ENCODE results near the gene PFKL. TPM values are rescaled to one million over a fixed set of nuclear protein-coding genes. Genes with fewer than 3 reads are reported as not detected.
A peak's percentile ranks its signal among the peaks of the same experiment; 100 is the strongest.

The PFKL gene
- total RNA-seq, 4 donors from 2014 or later, result 68.5 to 103 (median 96.8) TPM

DNA sequence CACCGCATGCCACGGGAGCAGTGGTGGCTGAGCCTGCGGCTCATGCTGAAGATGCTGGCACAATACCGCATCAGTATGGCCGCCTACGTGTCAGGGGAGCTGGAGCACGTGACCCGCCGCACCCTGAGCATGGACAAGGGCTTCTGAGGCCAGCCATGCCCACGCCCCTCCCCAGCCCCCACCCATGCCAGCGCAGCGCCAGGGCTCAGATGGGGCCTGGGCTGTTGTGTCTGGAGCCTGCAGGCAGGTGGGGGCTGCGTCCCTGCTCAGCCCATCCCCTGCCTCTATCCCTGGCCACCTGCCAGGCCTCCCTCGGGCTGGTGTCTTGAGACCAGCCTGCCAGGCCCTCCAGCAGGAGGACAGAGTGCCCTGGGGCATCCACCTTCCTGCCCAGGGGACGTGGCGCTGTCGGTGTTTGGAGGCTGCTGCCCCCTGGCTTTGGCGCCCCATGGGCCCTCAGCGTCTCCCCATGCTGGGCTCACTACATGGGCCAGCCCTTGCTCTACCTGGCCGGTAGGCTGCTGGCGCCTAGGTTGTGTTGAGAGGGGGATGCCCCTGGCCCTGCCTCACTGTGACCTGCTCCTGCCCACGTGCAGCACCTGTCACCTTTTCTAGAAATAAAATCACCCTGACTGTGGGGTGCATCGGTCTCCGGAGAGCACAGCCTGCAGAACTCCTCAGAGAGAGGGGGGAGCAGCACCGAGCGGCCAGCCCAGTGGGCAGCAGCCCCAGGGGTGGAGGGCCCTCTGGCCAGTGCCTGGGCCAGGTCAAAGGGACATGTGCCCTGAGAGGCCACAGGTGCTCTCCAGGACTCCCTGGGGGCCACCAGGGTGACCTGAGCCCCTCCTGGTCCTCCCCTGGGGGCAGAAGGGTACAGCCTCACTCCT lies 27.1 kb downstream of the PFKL start:
- Histone ChIP-seq H3K27me3 (no peaks in the 10 kb centered on the region), H3K4me3 (replicated peaks in 1 of 3) (no peak overlapping the region), H3K4me1 (peaks cover 5 to 6% of the 10 kb centered on the region in 2 donors), H3K27ac (no peak overlapping the region), H3K9me3 (no peaks in the 10 kb centered on the region), H3K36me3 (peaks cover 34 to 37% of the 10 kb centered on the region in 2 donors)
- WGBS, 2 donors, result 94% methylated on average over 6 to 15 of the region's 26 CpGs
- no peak for DNase-seq
- intact Hi-C loops (cut with DNase I), result no loop called here
- no peak for TF ChIP-seq CTCF (IDR thresholded peaks at IDR 0.05)
- TF ChIP-seq POLR2A (IDR thresholded peaks at IDR 0.05), result no peak

- WGBS, 2 donors, result 97 to 98% methylated on average over 9 to 11 of the region's 11 CpGs
- peaks cover 5 to 6% of the 10 kb centered on the region in 2 donors for H3K4me1 ChIP-seq
- DNase-seq, result no peak
- H3K27me3 ChIP-seq, result no peaks in the 10 kb centered on the region
- TF ChIP-seq POLR2A (IDR thresholded peaks at IDR 0.05) (no peak), CTCF (IDR thresholded peaks at IDR 0.05) (no peak)
- intact Hi-C loops (cut with DNase I), result no loop called here
- H3K4me3 ChIP-seq (replicated peaks in 1 of 3), result no peak overlapping the region
- H3K27ac ChIP-seq, result no peak overlapping the region
- no peaks in the 10 kb centered on the region for H3K9me3 ChIP-seq
- peaks cover 34 to 35% of the 10 kb centered on the region in 2 donors for H3K36me3 ChIP-seq
These were observed 27.7 kb downstream of the PFKL start for GRCh38 chr21:44327603-44327974.

GRCh38 chr21:44328242-44328895 lies 28.5 kb downstream of the PFKL start:
- peaks cover 31 to 35% of the 10 kb centered on the region in 2 donors for H3K36me3 ChIP-seq

GRCh38 chr21:44329086-44329889 lies 29.4 kb downstream of the PFKL start:
- intact Hi-C loops (cut with DNase I), result no loop called here
- H3K27ac ChIP-seq, result no peak overlapping the region

More at GRCh38 chr21:44328242-44328895, 28.5 kb downstream of the PFKL start:
- DNase-seq, result no peak
- Histone ChIP-seq H3K9me3 (no peaks in the 10 kb centered on the region), H3K4me3 (replicated peaks in 1 of 3) (no peak overlapping the region), H3K27ac (no peak overlapping the region), H3K4me1 (peaks cover 5 to 6% of the 10 kb centered on the region in 2 donors), H3K27me3 (no peaks in the 10 kb centered on the region)
- intact Hi-C loops (cut with DNase I), result no loop called here
- WGBS, 2 donors, result 85 to 92% methylated on average over 20 to 25 of the region's 25 CpGs
- TF ChIP-seq POLR2A (IDR thresholded peaks at IDR 0.05) (no peak), CTCF (IDR thresholded peaks at IDR 0.05) (no peak)

More at GRCh38 chr21:44329086-44329889, 29.4 kb downstream of the PFKL start:
- 59 to 81% methylated on average over 14 to 26 of the region's 26 CpGs for whole genome bisulfite sequencing, 2 donors
- no peak for TF ChIP-seq CTCF (IDR thresholded peaks at IDR 0.05)
- no peak for TF ChIP-seq POLR2A (IDR thresholded peaks at IDR 0.05)
- DNase-seq, result peak; percentile 60 to 76
- peaks cover 22 to 29% of the 10 kb centered on the region in 2 donors for H3K36me3 ChIP-seq
- H3K4me1 ChIP-seq, result peaks cover 5 to 6% of the 10 kb centered on the region in 2 donors
- H3K4me3 ChIP-seq (replicated peaks in 1 of 3), result no peak overlapping the region
- no peaks in the 10 kb centered on the region for H3K27me3 ChIP-seq
- H3K9me3 ChIP-seq, result no peaks in the 10 kb centered on the region

Measured in thyroid gland (tissue), 4 donors.